SU-DHL-6 (cell line): Measurements from ENCODE around the gene COL13A1.

Source experiments
- H2AFZ ChIP-seq: fragments of 200-600 bp; sonication (generic); 2 replicates; pipeline ENCODE4 v1.6.1; 2014; ENCODE audit warnings: low read depth, mild to moderate bottlenecking, moderate library complexity, mixed read lengths, antibody characterized with exemption, low read length; ENCODE audit not compliant: severe bottlenecking
- H3F3A ChIP-seq: fragments of 200-600 bp; shearing (Covaris generic); 2 replicates; pipeline ENCODE4 v1.6.0; 2016; ENCODE audit warnings: antibody characterized with exemption, mild to moderate bottlenecking; ENCODE audit not compliant: insufficient read depth
- H3K27ac ChIP-seq: fragments of 200-600 bp; sonication (generic); 2 replicates; pipeline ENCODE4 v1.5.1; 2016; ENCODE audit warnings: low read depth, mild to moderate bottlenecking, low read length, moderate library complexity, mixed read lengths
- H3K27me3 ChIP-seq: fragments of 200-600 bp; sonication (generic), shearing (Covaris generic); 2 replicates; pipeline ENCODE4 v1.6.0; 2014; ENCODE audit warnings: mild to moderate bottlenecking, low read length
- H3K36me3 ChIP-seq: fragments of 200-600 bp; sonication (generic); 2 replicates; pipeline ENCODE4 v1.6.1; 2014; ENCODE audit warnings: mild to moderate bottlenecking, low read length, mixed read lengths
- H3K4me2 ChIP-seq: fragments of 300-600, 200-600 bp; shearing (Covaris generic), sonication (generic); 2 replicates; pipeline ENCODE4 v1.6.0; 2014; ENCODE audit warnings: low read length, low read depth, mild to moderate bottlenecking; ENCODE audit not compliant: poor library complexity, severe bottlenecking
- H3K4me3 ChIP-seq: fragments of 200-600 bp; sonication (generic); 2 replicates; pipeline ENCODE4 v1.5.1; 2014; ENCODE audit warnings: antibody characterized with exemption, low read length, mild to moderate bottlenecking, mixed read lengths; ENCODE audit not compliant: insufficient read depth, poor library complexity, severe bottlenecking
- H3K79me2 ChIP-seq: fragments of 200-600 bp; sonication (generic); 2 replicates; pipeline ENCODE4 v1.6.1; 2014; ENCODE audit warnings: mild to moderate bottlenecking, low read length, moderate library complexity; ENCODE audit not compliant: insufficient read depth
- H3K9ac ChIP-seq: fragments of 200-600 bp; sonication (generic); 2 replicates; pipeline ENCODE4 v1.7.0; 2014; ENCODE audit warnings: mild to moderate bottlenecking, low read length
- H3K9me2 ChIP-seq: fragments of 200-600 bp; sonication (generic); replicated peaks from 2 replicates; pipeline ENCODE4 v1.6.1; 2014; ENCODE audit warnings: low read length; ENCODE audit not compliant: insufficient read depth
- H3K9me3 ChIP-seq: fragments of 200-600 bp; sonication (generic); 2 replicates; pipeline ENCODE4 v1.6.1; 2014; ENCODE audit warnings: low read length, mixed read lengths; ENCODE audit not compliant: insufficient read depth
- H4K20me1 ChIP-seq: fragments of 200-600 bp; sonication (generic); 2 replicates; pipeline ENCODE4 v1.6.1; 2014; ENCODE audit warnings: low read depth, mild to moderate bottlenecking, antibody characterized with exemption, low read length, moderate library complexity, mixed read lengths
- CTCF ChIP-seq: fragments of 200-600 bp; sonication (generic); IDR thresholded peaks from one replicate; pipeline ENCODE4 v1.5.1; 2017; ENCODE audit warnings: antibody characterized with exemption, mild to moderate bottlenecking, low read length, moderate library complexity; ENCODE audit not compliant: insufficient read depth, poor library complexity, severe bottlenecking
- EZH2phosphoT487 ChIP-seq: fragments of 200-600 bp; sonication (generic), shearing (Covaris generic); conservative IDR thresholded peaks from 2 replicates; pipeline ENCODE4 v1.6.1; 2018; ENCODE audit warnings: mild to moderate bottlenecking, antibody characterized with exemption, low read length, moderate library complexity, mixed read lengths

The COL13A1 gene

DNA sequence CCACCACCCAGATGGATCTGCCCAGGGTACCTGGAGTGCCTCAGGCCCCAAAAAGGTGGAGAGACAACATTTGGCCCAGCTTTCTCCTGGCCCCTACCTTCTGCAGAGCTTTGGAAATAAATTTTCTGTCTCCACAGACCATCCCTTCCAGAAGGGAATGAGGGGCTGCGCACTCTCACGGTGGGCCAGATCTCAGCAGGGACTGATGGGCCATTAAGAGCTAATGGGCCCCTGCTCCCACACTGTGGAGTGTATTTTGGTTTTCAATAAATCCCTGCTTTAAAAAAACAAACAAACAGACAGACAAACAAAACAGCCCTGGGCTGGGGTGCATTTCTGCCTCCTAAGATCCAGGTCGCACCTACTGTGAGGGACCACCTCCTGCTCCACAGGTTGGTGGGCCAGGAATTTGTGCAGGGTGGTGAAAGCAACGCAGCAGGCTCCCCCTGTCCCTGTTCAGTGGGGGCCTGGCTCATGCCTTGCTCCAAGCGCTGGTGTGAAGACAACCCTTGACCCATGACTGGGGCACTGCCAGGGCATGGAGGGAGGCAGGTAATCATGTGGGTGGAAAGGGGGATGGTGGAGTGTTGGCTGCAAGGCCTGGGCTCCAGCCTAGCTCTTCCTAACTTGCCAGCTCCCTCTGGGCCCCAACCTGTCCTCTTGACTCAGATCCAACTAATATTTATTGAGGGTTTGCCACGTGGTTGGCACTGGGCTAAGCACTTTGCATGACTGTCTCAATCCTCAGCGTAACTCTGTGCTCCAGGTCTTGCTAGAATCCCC lies 88.5 kb downstream of the COL13A1 start:
- no peak overlapping the region for H2AFZ ChIP-seq
- no peak overlapping the region for H3K4me2 ChIP-seq
- no peaks in the 10 kb centered on the region for H4K20me1 ChIP-seq
- H3K79me2 ChIP-seq: no peaks in the 10 kb centered on the region
- TF ChIP-seq CTCF (no peak), EZH2phosphoT487 (no peak)
- no peaks in the 10 kb centered on the region for H3K9me2 ChIP-seq
- H3K27ac ChIP-seq: no peak overlapping the region
- H3K9ac ChIP-seq: no peak overlapping the region
- no peaks in the 10 kb centered on the region for H3F3A ChIP-seq
- no peaks in the 10 kb centered on the region for H3K27me3 ChIP-seq
- no peak overlapping the region for H3K4me3 ChIP-seq
- H3K36me3 ChIP-seq: no peaks in the 10 kb centered on the region
- no peaks in the 10 kb centered on the region for H3K9me3 ChIP-seq

- Histone ChIP-seq H4K20me1 (no peaks in the 10 kb centered on the region), H3K9me2 (no peaks in the 10 kb centered on the region), H3K9ac (no peak overlapping the region), H3K79me2 (no peaks in the 10 kb centered on the region), H3K36me3 (no peaks in the 10 kb centered on the region), H3K27me3 (no peaks in the 10 kb centered on the region), H2AFZ (no peak overlapping the region), H3K9me3 (no peaks in the 10 kb centered on the region), H3K27ac (no peak overlapping the region), H3K4me2 (no peak overlapping the region), H3F3A (no peaks in the 10 kb centered on the region), H3K4me3 (no peak overlapping the region)
- TF ChIP-seq EZH2phosphoT487: no peak
- TF ChIP-seq CTCF: no peak
Observed at GRCh38 chr10:69891057-69891617, 89.4 kb downstream of the COL13A1 start.

GRCh38 chr10:69892406-69892805 lies 90.7 kb downstream of the COL13A1 start:
- Histone ChIP-seq H3F3A (no peaks in the 10 kb centered on the region), H3K9me3 (no peaks in the 10 kb centered on the region), H3K27ac (no peak overlapping the region)

More at GRCh38 chr10:69892406-69892805, 90.7 kb downstream of the COL13A1 start:
- Histone ChIP-seq H4K20me1 (no peaks in the 10 kb centered on the region), H2AFZ (no peak overlapping the region), H3K4me3 (no peak overlapping the region), H3K27me3 (no peaks in the 10 kb centered on the region), H3K36me3 (no peaks in the 10 kb centered on the region), H3K9me2 (no peaks in the 10 kb centered on the region), H3K79me2 (no peaks in the 10 kb centered on the region), H3K9ac (no peak overlapping the region), H3K4me2 (no peak overlapping the region)
- TF ChIP-seq CTCF: no peak
- no peak for TF ChIP-seq EZH2phosphoT487
